ENCODE results near the gene ALDH16A1. TPM values are rescaled to one million over a fixed set of nuclear protein-coding genes. Genes with fewer than 3 reads are reported as not detected.

The ALDH16A1 gene
- total RNA-seq, 2 experiments from 2014 or later = 43.4 to 46.8 TPM

DNA sequence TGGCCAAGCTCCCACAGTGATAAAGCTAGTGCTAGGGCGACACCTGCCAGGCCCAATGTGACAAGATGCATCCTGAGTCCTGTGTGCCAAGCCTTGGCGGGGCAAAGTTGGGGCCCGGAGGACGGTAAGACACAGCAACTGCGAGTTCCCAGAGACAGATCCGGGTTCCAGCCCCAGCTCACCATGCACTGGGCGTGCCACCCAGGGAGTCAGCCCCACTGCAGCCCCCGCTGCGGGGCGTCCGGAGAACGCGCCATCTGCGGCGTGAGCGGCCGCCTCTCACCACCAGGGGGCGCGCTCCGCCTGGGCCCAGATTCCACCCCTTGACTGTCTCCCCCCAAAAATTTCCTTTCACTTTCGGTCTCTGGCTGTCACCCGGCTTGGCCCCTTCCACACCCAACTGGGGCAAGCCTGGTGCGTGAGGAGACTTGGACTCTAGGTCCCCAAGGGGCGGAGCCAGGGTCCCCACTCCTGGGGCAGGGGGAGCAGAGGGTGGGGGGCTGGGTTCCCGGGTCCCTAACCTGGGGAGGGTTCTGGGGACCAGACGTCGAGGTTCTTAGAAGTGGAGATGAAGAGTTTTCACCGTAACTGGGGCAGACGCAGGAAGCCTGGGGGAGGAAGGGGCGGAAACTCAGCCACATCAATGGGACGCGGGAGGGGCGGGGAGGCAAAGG lies 21.0 kb downstream of the ALDH16A1 start, which contains the start of gene FLT3LG:
Gene FLT3LG (plus strand): TSS at position 348 of the 674 bp plus-strand sequence. CDS start 425 bp downstream, outside the sequence.
- peaks cover 11% of the 10 kb centered on the region for H3K36me3 Mint-ChIP-seq (ENCODE audit: low read depth)
- no peaks in the 10 kb centered on the region for H3K27me3 Mint-ChIP-seq (ENCODE audit: low read depth)
- peak within 1 kb of the TSS; percentile 95 for H3K27ac Mint-ChIP-seq
- intact Hi-C loops (cut with micrococcal nuclease) = loop anchor here (1.0 to 2.0 kb wide), 6 partner anchors 31 to 248 kb away; partner anchors contain the start of gene CD37
- peak within 1 kb of the TSS; percentile 88 for H3K4me3 Mint-ChIP-seq
- no peaks in the 10 kb centered on the region for H3K9me3 Mint-ChIP-seq
- CTCF ChIA-PET = interaction anchor here (0.6 to 2.2 kb wide), 22 partner anchors 14 to 502 kb away, joined by 3 to 13 read pairs (median 4); partner anchors contain the start of genes ALDH16A1, CD37, PIH1D1 and PRRG2
- DNase-seq = peak; percentile 89
- H3K4me1 Mint-ChIP-seq (ENCODE audit: low read depth) = peaks cover 65% of the 10 kb centered on the region

DNA sequence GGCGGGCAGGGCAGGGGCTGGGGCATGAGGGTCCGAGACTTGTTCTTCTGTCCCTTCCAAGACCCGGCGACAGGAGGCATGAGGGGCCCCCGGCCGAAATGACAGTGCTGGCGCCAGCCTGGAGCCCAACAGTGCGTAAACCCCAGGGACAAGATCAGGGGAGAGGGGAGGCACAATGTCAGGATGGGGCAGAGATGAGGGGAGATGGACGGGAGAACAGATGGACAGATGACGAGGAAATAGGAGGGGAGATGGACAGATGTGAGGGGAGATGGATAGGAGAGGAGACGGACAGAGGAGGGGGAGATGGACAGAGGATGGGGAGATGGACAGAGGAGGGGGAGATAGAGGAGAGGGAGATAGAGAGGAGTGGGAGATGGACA lies 21.5 kb downstream of the ALDH16A1 start:
- peaks cover 9% of the 10 kb centered on the region for H3K36me3 Mint-ChIP-seq (ENCODE audit: low read depth)
- H3K9me3 Mint-ChIP-seq = no peaks in the 10 kb centered on the region
- H3K27me3 Mint-ChIP-seq (ENCODE audit: low read depth) = no peaks in the 10 kb centered on the region
- H3K4me1 Mint-ChIP-seq (ENCODE audit: low read depth) = peaks cover 61% of the 10 kb centered on the region
- intact Hi-C loops (cut with micrococcal nuclease) = loop anchor here (1.0 to 2.0 kb wide), 5 partner anchors 31 to 204 kb away; partner anchors contain the start of gene CD37
- DNase-seq = no peak
- peak overlapping the region; percentile 88 for H3K4me3 Mint-ChIP-seq
- peak overlapping the region; percentile 95 for H3K27ac Mint-ChIP-seq
- CTCF ChIA-PET = interaction anchor here (0.6 kb wide), 2 partner anchors 72 to 153 kb away, joined by 4 read pairs; no protein-coding TSS in a partner anchor

- Mint-ChIP-seq H3K27me3 (ENCODE audit: low read depth) (no peaks in the 10 kb centered on the region), H3K27ac (peak overlapping the region; percentile 95), H3K36me3 (ENCODE audit: low read depth) (peaks cover 9% of the 10 kb centered on the region), H3K9me3 (no peaks in the 10 kb centered on the region), H3K4me3 (peak overlapping the region; percentile 88), H3K4me1 (ENCODE audit: low read depth) (peaks cover 59% of the 10 kb centered on the region)
- CTCF ChIA-PET = interaction anchor here (0.6 to 2.7 kb wide), 12 partner anchors 10 to 203 kb away, joined by 3 to 17 read pairs (median 4); partner anchors contain the start of genes KASH5, PIH1D1 and RPL13A
- intact Hi-C loops (cut with micrococcal nuclease) = loop anchor here (2.0 kb wide), 1 partner anchor 141 kb away; the partner anchor contains the start of gene CD37
- peak; percentile 52 for DNase-seq
These were observed 22.3 kb downstream of the ALDH16A1 start for GRCh38 chr19:49475191-49475917.

- CTCF ChIA-PET = interaction anchor here (0.6 to 2.7 kb wide), 17 partner anchors 8 to 210 kb away, joined by 3 to 17 read pairs (median 4); partner anchors contain the start of genes KASH5, PIH1D1 and RPL13A
- peak overlapping the region; percentile 88 for H3K4me3 Mint-ChIP-seq
- H3K9me3 Mint-ChIP-seq = no peaks in the 10 kb centered on the region
- H3K27ac Mint-ChIP-seq = peak overlapping the region; percentile 95
- H3K4me1 Mint-ChIP-seq (ENCODE audit: low read depth) = peaks cover 54% of the 10 kb centered on the region
- no peaks in the 10 kb centered on the region for H3K27me3 Mint-ChIP-seq (ENCODE audit: low read depth)
- intact Hi-C loops (cut with micrococcal nuclease) = loop anchor here (1.0 to 2.0 kb wide), 4 partner anchors 11 to 141 kb away; partner anchors contain the start of genes CD37, RPL13A and RPS11
- DNase-seq = peak; percentile 91
- peaks cover 9% of the 10 kb centered on the region for H3K36me3 Mint-ChIP-seq (ENCODE audit: low read depth)
These were observed 23.2 kb downstream of the ALDH16A1 start for GRCh38 chr19:49475995-49476880.

- no peak for DNase-seq
- no peaks in the 10 kb centered on the region for H3K9me3 Mint-ChIP-seq
- H3K36me3 Mint-ChIP-seq (ENCODE audit: low read depth) = peaks cover 9% of the 10 kb centered on the region
- intact Hi-C loops (cut with micrococcal nuclease) = no loop called here
- H3K27me3 Mint-ChIP-seq (ENCODE audit: low read depth) = no peaks in the 10 kb centered on the region
- H3K4me3 Mint-ChIP-seq = no peak overlapping the region
- CTCF ChIA-PET = interaction anchor here (1.0 kb wide), 1 partner anchor 35 kb away, joined by 3 read pairs; no protein-coding TSS in a partner anchor
- H3K27ac Mint-ChIP-seq = no peak overlapping the region
- peaks cover 37% of the 10 kb centered on the region for H3K4me1 Mint-ChIP-seq (ENCODE audit: low read depth)
These were observed 27.1 kb downstream of the ALDH16A1 start for GRCh38 chr19:49479975-49480628.

DNA sequence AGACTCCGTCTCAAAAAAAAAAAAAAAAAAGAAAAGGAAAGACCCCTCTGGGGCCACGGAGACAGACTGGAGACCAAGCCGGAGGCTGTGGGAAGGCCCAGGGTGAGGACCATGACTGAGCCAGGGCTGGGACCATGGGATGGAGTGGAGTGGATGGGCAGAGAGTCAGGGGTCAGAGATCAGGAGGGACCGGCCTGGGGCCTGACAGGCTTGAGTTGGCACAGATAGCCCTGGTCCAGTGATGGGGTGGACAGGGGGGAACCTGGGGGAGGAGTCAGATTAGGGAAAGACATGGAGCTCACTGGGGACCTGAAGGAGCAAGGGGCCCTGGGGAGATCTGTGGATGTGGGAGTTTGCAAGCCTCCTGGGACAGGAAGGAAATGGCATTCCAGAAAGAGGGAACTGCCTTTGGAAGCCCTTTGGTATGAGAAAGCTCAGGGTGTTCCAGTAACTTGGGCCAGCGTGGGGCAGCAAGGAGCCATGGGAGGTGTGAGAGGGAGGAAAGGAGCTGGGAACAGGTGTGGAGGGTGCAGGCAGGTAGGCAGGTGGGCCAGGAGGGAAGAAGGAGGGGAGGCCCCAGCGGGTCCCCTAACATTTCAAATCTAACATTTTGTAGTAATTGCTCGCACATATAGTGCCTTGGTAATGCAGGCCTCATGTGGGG lies 28.1 kb downstream of the ALDH16A1 start:
- H3K27me3 Mint-ChIP-seq (ENCODE audit: low read depth) = no peaks in the 10 kb centered on the region
- H3K4me3 Mint-ChIP-seq = peak overlapping the region; percentile 15
- peak overlapping the region; percentile 37 for H3K27ac Mint-ChIP-seq
- CTCF ChIA-PET = interaction anchor here (1.1 kb wide), 1 partner anchor 89 kb away, joined by 4 read pairs; no protein-coding TSS in a partner anchor
- H3K4me1 Mint-ChIP-seq (ENCODE audit: low read depth) = peaks cover 35% of the 10 kb centered on the region
- intact Hi-C loops (cut with micrococcal nuclease) = no loop called here
- no peak for DNase-seq
- peaks cover 9% of the 10 kb centered on the region for H3K36me3 Mint-ChIP-seq (ENCODE audit: low read depth)
- H3K9me3 Mint-ChIP-seq = no peaks in the 10 kb centered on the region

GRCh38 chr19:49486232-49486631 lies 33.2 kb downstream of the ALDH16A1 start:
- Mint-ChIP-seq H3K27me3 (ENCODE audit: low read depth) (no peaks in the 10 kb centered on the region), H3K4me3 (peak overlapping the region; percentile 99), H3K36me3 (ENCODE audit: low read depth) (peaks cover 42% of the 10 kb centered on the region), H3K4me1 (ENCODE audit: low read depth) (peaks cover 28% of the 10 kb centered on the region), H3K9me3 (no peaks in the 10 kb centered on the region), H3K27ac (peak overlapping the region; percentile 95)
- DNase-seq = no peak
- intact Hi-C loops (cut with micrococcal nuclease) = loop anchor here (2.0 kb wide), 1 partner anchor 155 kb away; the partner anchor contains the start of gene RRAS
- CTCF ChIA-PET = no interaction called here

DNA sequence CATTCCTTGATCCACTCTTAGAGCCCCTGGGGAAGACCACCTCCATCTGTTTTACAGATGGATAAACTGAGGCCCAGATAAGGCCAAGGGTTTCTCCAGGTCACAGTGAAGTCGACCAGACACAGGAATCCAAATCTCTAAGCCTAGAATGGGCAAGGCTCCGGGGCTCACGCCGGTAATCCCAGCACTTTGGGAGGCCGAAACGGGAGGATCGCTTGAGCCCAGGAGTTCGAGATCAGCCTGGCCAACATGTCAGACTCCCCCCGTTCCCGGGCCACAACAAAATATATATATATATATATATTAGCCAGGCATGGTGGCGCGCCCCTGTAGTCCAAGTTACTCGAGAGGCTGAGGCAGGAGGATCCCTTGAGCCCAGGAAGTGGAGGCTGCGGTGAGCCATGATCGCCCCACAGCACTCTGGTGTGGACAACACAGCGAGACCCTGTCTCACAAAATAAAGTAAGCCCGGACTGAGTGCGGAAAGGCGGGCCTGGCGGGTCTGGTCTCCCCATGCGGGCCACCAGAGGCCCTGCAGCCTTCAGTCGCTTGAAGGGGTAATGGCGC lies 33.8 kb downstream of the ALDH16A1 start:
- intact Hi-C loops (cut with micrococcal nuclease) = loop anchor here (1.0 to 2.0 kb wide), 4 partner anchors 10 to 154 kb away; partner anchors contain the start of genes ALDH16A1, RPS11 and RRAS
- Mint-ChIP-seq H3K4me3 (peak overlapping the region; percentile 99), H3K36me3 (ENCODE audit: low read depth) (peaks cover 46% of the 10 kb centered on the region), H3K9me3 (no peaks in the 10 kb centered on the region), H3K27me3 (ENCODE audit: low read depth) (no peaks in the 10 kb centered on the region), H3K27ac (peak overlapping the region; percentile 95), H3K4me1 (ENCODE audit: low read depth) (peaks cover 28% of the 10 kb centered on the region)
- DNase-seq = no peak
- CTCF ChIA-PET = no interaction called here

DNA sequence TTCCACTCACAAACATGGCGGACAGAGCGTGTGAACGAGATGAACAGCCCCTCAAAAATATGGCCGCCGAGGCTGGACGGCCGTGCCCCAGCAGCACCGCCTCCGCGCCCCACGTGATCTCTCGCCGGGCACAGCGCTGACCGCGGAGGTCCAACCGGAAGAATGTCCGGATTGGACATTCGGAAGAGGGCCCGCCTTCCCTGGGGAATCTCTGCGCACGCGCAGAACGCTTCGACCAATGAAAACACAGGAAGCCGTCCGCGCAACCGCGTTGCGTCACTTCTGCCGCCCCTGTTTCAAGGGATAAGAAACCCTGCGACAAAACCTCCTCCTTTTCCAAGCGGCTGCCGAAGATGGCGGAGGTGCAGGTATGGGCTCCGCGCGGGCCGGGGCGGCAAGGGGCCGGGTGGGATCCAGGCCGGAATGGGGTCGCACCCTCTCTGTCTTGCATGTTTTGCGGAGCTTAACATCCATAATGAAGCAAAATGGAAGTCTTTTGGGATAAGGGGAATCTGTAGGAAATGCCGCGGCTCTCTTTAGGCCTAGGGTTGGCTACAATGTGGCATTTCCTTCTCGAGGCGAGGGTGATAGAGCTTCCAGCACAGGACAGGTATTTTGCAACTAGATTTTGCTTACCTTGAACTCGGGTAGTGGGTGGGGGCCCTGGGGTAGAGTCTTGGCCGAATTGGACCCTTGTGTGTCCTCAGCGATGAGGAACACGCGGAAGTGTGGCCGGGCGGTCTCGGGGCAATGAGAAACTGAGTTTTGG lies 34.4 kb downstream of the ALDH16A1 start, which contains the start of gene RPL13A:
Gene RPL13A (plus strand): TSS at position 332 of the 769 bp plus-strand sequence. CDS start 22 bp downstream, at position 354.
- CTCF ChIA-PET = interaction anchor here (1.3 kb wide), 1 partner anchor 11 kb away, joined by 5 read pairs; no protein-coding TSS in a partner anchor
- peak; percentile 100 for DNase-seq
- H3K4me3 Mint-ChIP-seq = peak within 1 kb of the TSS; percentile 99
- H3K9me3 Mint-ChIP-seq = no peaks in the 10 kb centered on the region
- H3K36me3 Mint-ChIP-seq (ENCODE audit: low read depth) = peaks cover 47% of the 10 kb centered on the region
- peak within 1 kb of the TSS; percentile 95 for H3K27ac Mint-ChIP-seq
- no peaks in the 10 kb centered on the region for H3K27me3 Mint-ChIP-seq (ENCODE audit: low read depth)
- intact Hi-C loops (cut with micrococcal nuclease) = loop anchor here (1.0 to 2.0 kb wide), 4 partner anchors 9 to 153 kb away; partner anchors contain the start of genes ALDH16A1, RPS11 and RRAS
- peaks cover 28% of the 10 kb centered on the region for H3K4me1 Mint-ChIP-seq (ENCODE audit: low read depth)

Measured in activated naive CD4-positive, alpha-beta T cell treated with anti-CD3 and anti-CD28 coated beads for 36 hours (primary cell).